HG03575 (cell line): ENCODE data around the gene CEP104.

Experiments used
- ATAC-seq: cut with Tn5 transposase; IDR thresholded peaks from one replicate; pipeline ENCODE4 v1.9.1; 2021; ENCODE audit not compliant: unreplicated experiment, insufficient number of reproducible peaks, low FRiP score; ENCODE audit errors: extremely low read depth

Gene CEP104

GRCh38 chr1:3874736-3875135 is 17.7 kb upstream of the CEP104 start:
- ATAC-seq = no peak

- no peak for ATAC-seq
Observed at GRCh38 chr1:3872546-3872945, 15.5 kb upstream of the CEP104 start.

- no peak for ATAC-seq
Observed at GRCh38 chr1:3871451-3871805, 14.4 kb upstream of the CEP104 start.

GRCh38 chr1:3869751-3870301 is 12.8 kb upstream of the CEP104 start:
- ATAC-seq = no peak

- no peak for ATAC-seq
Observed at GRCh38 chr1:3868464-3869006, 11.5 kb upstream of the CEP104 start.

- no peak for ATAC-seq
Observed at GRCh38 chr1:3865606-3866160, 8.7 kb upstream of the CEP104 start.

GRCh38 chr1:3864884-3865283 is 7.9 kb upstream of the CEP104 start:
- ATAC-seq = no peak

- no peak for ATAC-seq
Observed at GRCh38 chr1:3863231-3863935, 6.4 kb upstream of the CEP104 start.

- ATAC-seq = no peak
Observed at GRCh38 chr1:3858231-3858981, 1.4 kb upstream of the CEP104 start.

GRCh38 chr1:3857791-3858129 is 749 bp upstream of the CEP104 start:
- no peak for ATAC-seq

- no peak for ATAC-seq
Observed at GRCh38 chr1:3852711-3853485, 4.1 kb downstream of the CEP104 start.

GRCh38 chr1:3852091-3852490 is 4.9 kb downstream of the CEP104 start:
- no peak for ATAC-seq

- no peak for ATAC-seq
Observed at GRCh38 chr1:3851292-3851691, 5.7 kb downstream of the CEP104 start.

- no peak for ATAC-seq
Observed at GRCh38 chr1:3850857-3851256, 6.2 kb downstream of the CEP104 start.

GRCh38 chr1:3847081-3847480 is 9.9 kb downstream of the CEP104 start:
- ATAC-seq = no peak

- no peak for ATAC-seq
Observed at GRCh38 chr1:3846541-3846940, 10.5 kb downstream of the CEP104 start.

- ATAC-seq = no peak
Observed at GRCh38 chr1:3842912-3843311, 14.1 kb downstream of the CEP104 start.

GRCh38 chr1:3841491-3841890 is 15.5 kb downstream of the CEP104 start:
- no peak for ATAC-seq

GRCh38 chr1:3838788-3839187 is 18.2 kb downstream of the CEP104 start:
- ATAC-seq = no peak
